Measurements from ENCODE around the gene ADO.
A peak's percentile ranks its signal among the peaks of the same experiment; 100 is the strongest.

The ADO gene
- total RNA-seq: 13.4 to 167 (median 43.9) reads per million in 9 experiments

- Mint-ChIP-seq H3K4me3 (peak within 1 kb of the TSS; percentile 87 to 98), H3K4me1 (ENCODE audit: low read depth in 2 of 2) (peaks cover 20 to 38% of the 10 kb centered on the region in 2 donors), H3K9me3 (no peaks in the 10 kb centered on the region), H3K36me3 (ENCODE audit: insufficient read depth) (peaks cover 25% of the 10 kb centered on the region), H3K27ac (peak within 1 kb of the TSS; percentile 96 to 99), H3K27me3 (peaks cover 10 to 13% of the 10 kb centered on the region in 2 donors)
- DNase-seq (peak; percentile 72 to 78 (median 74)), ATAC-seq (replicated peaks) (peak; percentile 86)
These were observed at the start of gene ADO for GRCh38 chr10:62804356-62805230. ADO (plus strand) TSS chr10:62804720; CDS start chr10:62805060, 340 bp downstream.

GRCh38 chr10:62754963-62755362, 49.6 kb upstream of the ADO start:
- Mint-ChIP-seq H3K36me3 (ENCODE audit: insufficient read depth) (no peaks in the 10 kb centered on the region), H3K4me3 (peak overlapping the region in 1 of 2 donors; percentile 9), H3K9me3 (no peaks in the 10 kb centered on the region), H3K27me3 (no peaks in the 10 kb centered on the region), H3K4me1 (ENCODE audit: low read depth in 2 of 2) (peaks cover 18 to 27% of the 10 kb centered on the region in 2 donors), H3K27ac (peak overlapping the region; percentile 12)
- ATAC-seq (replicated peaks) (no peak), DNase-seq (no peak)

GRCh38 chr10:62755662-62756653, 48.6 kb upstream of the ADO start:
- peak overlapping the region; percentile 3 to 36 for H3K4me3 Mint-ChIP-seq
- ATAC-seq (replicated peaks): peak; percentile 74
- H3K36me3 Mint-ChIP-seq (ENCODE audit: insufficient read depth): no peaks in the 10 kb centered on the region
- H3K4me1 Mint-ChIP-seq (ENCODE audit: low read depth in 2 of 2): peaks cover 18 to 27% of the 10 kb centered on the region in 2 donors
- no peak for DNase-seq
- H3K27me3 Mint-ChIP-seq: no peaks in the 10 kb centered on the region
- peak overlapping the region; percentile 4 to 12 for H3K27ac Mint-ChIP-seq
- H3K9me3 Mint-ChIP-seq: no peaks in the 10 kb centered on the region

GRCh38 chr10:62759599-62760175, 44.8 kb upstream of the ADO start:
- ATAC-seq (replicated peaks) (no peak), DNase-seq (no peak)
- H3K9me3 Mint-ChIP-seq: no peaks in the 10 kb centered on the region
- H3K4me1 Mint-ChIP-seq (ENCODE audit: low read depth in 2 of 2): peaks cover 16 to 30% of the 10 kb centered on the region in 2 donors
- no peaks in the 10 kb centered on the region for H3K36me3 Mint-ChIP-seq (ENCODE audit: insufficient read depth)
- no peak overlapping the region for H3K4me3 Mint-ChIP-seq
- no peaks in the 10 kb centered on the region for H3K27me3 Mint-ChIP-seq
- H3K27ac Mint-ChIP-seq: no peak overlapping the region

GRCh38 chr10:62760401-62760800, 44.1 kb upstream of the ADO start:
- H3K27me3 Mint-ChIP-seq: no peaks in the 10 kb centered on the region
- DNase-seq: no peak
- no peaks in the 10 kb centered on the region for H3K9me3 Mint-ChIP-seq
- H3K4me3 Mint-ChIP-seq: no peak overlapping the region
- no peaks in the 10 kb centered on the region for H3K36me3 Mint-ChIP-seq (ENCODE audit: insufficient read depth)
- no peak overlapping the region for H3K27ac Mint-ChIP-seq
- peaks cover 12 to 23% of the 10 kb centered on the region in 2 donors for H3K4me1 Mint-ChIP-seq (ENCODE audit: low read depth in 2 of 2)
- ATAC-seq (replicated peaks): no peak

GRCh38 chr10:62761115-62761514, 43.4 kb upstream of the ADO start:
- Mint-ChIP-seq H3K27ac (no peak overlapping the region), H3K36me3 (ENCODE audit: insufficient read depth) (no peaks in the 10 kb centered on the region), H3K9me3 (no peaks in the 10 kb centered on the region), H3K4me1 (ENCODE audit: low read depth in 2 of 2) (peaks cover 8 to 22% of the 10 kb centered on the region in 2 donors), H3K4me3 (no peak overlapping the region), H3K27me3 (no peaks in the 10 kb centered on the region)
- DNase-seq: no peak
- no peak for ATAC-seq (replicated peaks)

- Mint-ChIP-seq H3K27me3 (no peaks in the 10 kb centered on the region), H3K4me3 (no peak overlapping the region), H3K27ac (no peak overlapping the region), H3K36me3 (ENCODE audit: insufficient read depth) (peaks cover 6% of the 10 kb centered on the region), H3K4me1 (ENCODE audit: low read depth in 2 of 2) (peaks cover 8 to 15% of the 10 kb centered on the region in 2 donors), H3K9me3 (no peaks in the 10 kb centered on the region)
- ATAC-seq (replicated peaks) (no peak), DNase-seq (no peak)
These were observed 41.4 kb upstream of the ADO start for GRCh38 chr10:62763155-62763554.

- H3K4me1 Mint-ChIP-seq (ENCODE audit: low read depth in 2 of 2): peaks cover 8 to 15% of the 10 kb centered on the region in 2 donors
- no peak overlapping the region for H3K27ac Mint-ChIP-seq
- H3K4me3 Mint-ChIP-seq: no peak overlapping the region
These were observed 40.5 kb upstream of the ADO start for GRCh38 chr10:62764011-62764410.

GRCh38 chr10:62765726-62766125, 38.8 kb upstream of the ADO start:
- Mint-ChIP-seq H3K27ac (no peak overlapping the region), H3K27me3 (no peaks in the 10 kb centered on the region), H3K4me3 (no peak overlapping the region), H3K4me1 (ENCODE audit: low read depth in 2 of 2) (peaks cover 8 to 15% of the 10 kb centered on the region in 2 donors), H3K36me3 (ENCODE audit: insufficient read depth) (peaks cover 6% of the 10 kb centered on the region), H3K9me3 (no peaks in the 10 kb centered on the region)
- DNase-seq (no peak), ATAC-seq (replicated peaks) (no peak)

More at GRCh38 chr10:62764011-62764410, 40.5 kb upstream of the ADO start:
- Mint-ChIP-seq H3K27me3 (no peaks in the 10 kb centered on the region), H3K9me3 (no peaks in the 10 kb centered on the region), H3K36me3 (ENCODE audit: insufficient read depth) (peaks cover 6% of the 10 kb centered on the region)
- ATAC-seq (replicated peaks): no peak
- no peak for DNase-seq

- H3K4me1 Mint-ChIP-seq (ENCODE audit: low read depth in 2 of 2): peaks cover 8 to 15% of the 10 kb centered on the region in 2 donors
- H3K27ac Mint-ChIP-seq: no peak overlapping the region
- ATAC-seq (replicated peaks) (no peak), DNase-seq (no peak)
- no peaks in the 10 kb centered on the region for H3K27me3 Mint-ChIP-seq
- no peaks in the 10 kb centered on the region for H3K9me3 Mint-ChIP-seq
- H3K4me3 Mint-ChIP-seq: no peak overlapping the region
- H3K36me3 Mint-ChIP-seq (ENCODE audit: insufficient read depth): peaks cover 6% of the 10 kb centered on the region
These were observed 38.1 kb upstream of the ADO start for GRCh38 chr10:62766386-62766785.

- Mint-ChIP-seq H3K9me3 (no peaks in the 10 kb centered on the region), H3K27ac (no peak overlapping the region), H3K36me3 (ENCODE audit: insufficient read depth) (peaks cover 6% of the 10 kb centered on the region), H3K4me1 (ENCODE audit: low read depth in 2 of 2) (peaks cover 8 to 9% of the 10 kb centered on the region in 2 donors), H3K4me3 (no peak overlapping the region), H3K27me3 (peaks cover 6 to 17% of the 10 kb centered on the region in 2 donors)
- no peak for DNase-seq
- ATAC-seq (replicated peaks): no peak
These were observed 34.8 kb upstream of the ADO start for GRCh38 chr10:62769574-62770242.

- Mint-ChIP-seq H3K27me3 (peaks cover 6 to 17% of the 10 kb centered on the region in 2 donors), H3K36me3 (ENCODE audit: insufficient read depth) (peaks cover 6% of the 10 kb centered on the region), H3K4me1 (ENCODE audit: low read depth in 2 of 2) (no peaks in the 10 kb centered on the region), H3K9me3 (no peaks in the 10 kb centered on the region), H3K4me3 (no peak overlapping the region), H3K27ac (no peak overlapping the region)
- ATAC-seq (replicated peaks) (no peak), DNase-seq (no peak)
These were observed 32.1 kb upstream of the ADO start for GRCh38 chr10:62772186-62772974.
